Endometrium (tissue), 2 donors: ENCODE results near the gene PHF19.

Experiments
- FAIRE-seq: peaks from 2 replicates; lab custom pipeline; 2012; peaks lifted over from hg19 to GRCh38; lab: Jason Lieb, UNC
- donor health status: control.
- donor health status: control.

Gene PHF19

DNA sequence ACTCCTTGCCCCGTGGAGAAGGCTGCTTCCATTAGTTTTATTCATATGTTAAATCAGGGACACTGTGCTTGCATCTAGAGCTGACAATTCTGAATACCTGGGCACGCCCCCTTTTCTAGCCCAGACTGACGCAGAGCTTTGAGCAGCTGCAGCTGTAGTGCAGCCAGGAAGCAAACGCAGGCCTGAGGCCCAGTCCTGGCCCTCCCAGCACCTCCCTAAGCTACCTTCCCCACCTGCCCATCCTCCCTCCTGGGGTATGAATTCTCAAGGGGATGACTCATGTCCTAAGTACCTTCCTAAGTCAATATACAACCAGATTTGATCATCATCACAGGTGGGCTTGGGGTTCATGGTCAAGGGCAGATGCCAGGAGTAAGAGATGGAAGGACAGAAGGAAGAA, 3.5 kb downstream of the PHF19 start:
- no peak for FAIRE-seq

- FAIRE-seq = no peak
These were observed 4.0 kb downstream of the PHF19 start for GRCh38 chr9:120872791-120873502.

DNA sequence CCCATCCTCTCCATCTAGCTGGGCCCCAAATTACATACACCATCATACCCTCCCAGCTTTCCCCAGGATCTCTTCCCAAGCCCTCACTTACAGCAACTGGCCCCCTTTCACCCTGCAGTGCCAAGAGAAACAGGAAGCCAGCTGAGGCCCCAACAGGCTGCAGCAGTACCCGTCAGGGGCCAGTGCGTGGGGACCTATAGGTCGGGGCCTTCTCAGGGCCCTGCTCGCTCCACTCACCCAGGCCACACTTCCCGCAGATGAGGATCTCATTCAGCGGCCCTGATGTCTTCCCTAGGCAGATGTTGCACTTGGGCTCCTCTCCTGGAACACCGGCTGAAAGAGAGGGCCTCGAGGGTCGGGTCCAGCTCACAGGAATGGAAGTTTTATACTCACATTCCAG, 6.8 kb downstream of the PHF19 start:
- FAIRE-seq = no peak

DNA sequence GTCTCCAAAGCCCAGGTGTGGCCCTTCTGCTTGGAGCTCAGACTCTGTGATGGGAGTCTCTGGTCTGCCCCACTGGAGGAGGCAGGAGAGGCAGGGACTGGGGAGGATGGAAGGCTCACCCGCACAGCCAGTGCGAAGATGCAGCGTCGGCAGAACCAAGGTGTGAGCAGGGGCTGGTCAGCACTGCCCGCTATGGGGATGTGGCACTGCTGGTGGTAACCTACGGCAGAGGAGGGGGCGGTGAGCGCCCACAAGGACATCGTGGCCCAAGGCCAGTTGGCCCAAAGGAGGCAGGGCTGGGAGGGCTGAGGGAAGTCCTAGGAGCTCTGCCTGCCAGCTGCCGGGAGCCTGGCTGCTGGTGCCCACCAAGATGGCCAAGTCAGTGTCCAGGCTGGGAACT, 7.3 kb downstream of the PHF19 start:
- FAIRE-seq = no peak

DNA sequence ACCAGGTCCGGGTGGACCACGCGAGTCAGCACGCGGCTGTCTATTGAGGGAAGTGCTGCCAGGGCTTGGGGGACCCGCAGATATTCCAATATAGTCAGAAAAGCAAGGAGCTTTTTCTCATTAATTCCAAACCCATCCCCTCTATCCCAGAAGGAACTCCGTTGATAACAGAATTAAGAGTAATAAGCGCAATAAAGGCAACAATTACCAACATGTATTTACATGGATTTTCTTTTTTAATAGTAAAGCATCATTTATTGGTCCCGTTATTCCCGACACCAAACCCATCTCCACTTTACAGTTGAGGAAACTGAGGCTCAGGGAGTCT, 7.7 kb downstream of the PHF19 start:
- FAIRE-seq = no peak

DNA sequence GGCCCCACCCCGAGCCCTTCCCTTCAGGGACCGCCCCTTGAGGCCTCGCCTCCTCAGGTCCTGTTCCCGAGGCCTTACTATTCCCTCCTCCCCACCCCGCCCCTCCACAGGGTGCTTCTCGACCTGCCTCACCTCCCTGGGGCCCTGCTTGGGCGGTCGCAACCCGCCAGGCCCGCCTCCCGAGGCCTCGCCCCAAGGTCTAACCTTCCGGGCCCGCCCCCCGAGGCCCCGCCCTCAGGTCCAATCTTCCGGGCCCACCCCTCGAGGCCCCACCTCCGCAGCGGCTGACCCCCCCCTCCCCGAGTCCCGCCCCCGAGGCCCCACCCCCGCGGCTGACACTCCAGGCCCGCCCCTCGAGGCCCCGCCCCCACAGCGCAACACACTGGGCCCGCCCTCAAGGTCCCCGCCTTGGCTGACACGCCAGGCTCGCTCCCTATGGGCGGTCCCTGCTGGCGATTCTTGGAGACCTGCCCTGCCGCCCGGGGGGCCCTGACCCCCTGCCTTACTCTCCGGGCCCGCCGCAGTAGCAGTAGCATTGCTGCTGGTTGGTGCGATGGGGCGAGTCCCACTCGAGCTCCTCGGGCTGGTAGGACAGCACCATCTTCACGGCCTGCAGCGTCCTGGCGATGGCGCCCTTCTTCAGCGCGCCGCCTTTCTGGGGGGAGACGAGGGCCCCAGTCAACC, 8.2 kb downstream of the PHF19 start:
- no peak for FAIRE-seq

DNA sequence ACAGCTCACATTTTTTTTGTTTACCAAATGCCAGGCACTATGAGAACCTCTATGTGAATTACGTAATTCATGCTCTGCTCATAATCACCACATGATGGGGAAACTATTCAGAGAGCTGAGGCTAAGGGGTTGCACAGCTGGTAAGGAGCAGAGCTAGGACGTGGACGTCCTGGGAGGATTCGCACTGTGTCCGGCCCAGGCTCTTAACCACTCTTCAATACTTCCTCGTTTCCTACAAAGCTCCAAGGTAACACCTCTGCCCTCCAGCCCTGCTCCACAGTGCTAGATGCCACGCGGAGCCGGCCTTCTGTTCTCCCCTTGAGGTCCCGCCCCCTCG, 8.7 kb downstream of the PHF19 start:
- no peak for FAIRE-seq

DNA sequence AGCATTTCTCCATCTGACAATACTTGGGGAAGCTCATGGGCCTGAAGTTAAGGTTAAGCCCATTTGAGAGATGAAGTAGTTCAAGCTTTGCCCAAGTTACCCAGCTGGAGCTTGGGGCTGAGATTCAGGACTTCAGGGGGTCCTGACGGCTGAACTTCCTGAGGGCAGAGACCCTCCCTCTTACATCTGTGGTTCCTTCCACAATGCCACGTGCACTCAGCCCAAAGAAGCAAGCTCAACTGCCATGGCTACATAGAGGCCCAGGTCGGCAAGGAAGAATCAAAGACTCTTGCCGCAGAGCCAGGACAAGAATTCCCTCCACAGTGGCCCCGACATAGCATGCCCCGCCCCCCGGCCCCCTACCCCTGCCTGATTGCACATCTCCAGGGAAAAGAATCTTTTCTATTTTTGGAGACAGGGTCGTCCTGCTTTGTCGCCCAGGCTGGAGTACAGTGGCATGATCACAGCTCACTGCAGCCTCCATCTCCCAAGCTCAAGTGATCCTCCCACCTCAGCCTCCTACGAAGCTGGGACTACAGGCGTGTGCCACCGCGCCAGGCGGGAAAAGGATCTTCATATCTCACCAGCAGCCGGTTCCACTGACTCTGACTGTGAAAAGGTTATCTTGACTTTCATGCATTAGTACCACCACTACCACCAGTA, 9.2 kb downstream of the PHF19 start:
- FAIRE-seq = no peak

DNA sequence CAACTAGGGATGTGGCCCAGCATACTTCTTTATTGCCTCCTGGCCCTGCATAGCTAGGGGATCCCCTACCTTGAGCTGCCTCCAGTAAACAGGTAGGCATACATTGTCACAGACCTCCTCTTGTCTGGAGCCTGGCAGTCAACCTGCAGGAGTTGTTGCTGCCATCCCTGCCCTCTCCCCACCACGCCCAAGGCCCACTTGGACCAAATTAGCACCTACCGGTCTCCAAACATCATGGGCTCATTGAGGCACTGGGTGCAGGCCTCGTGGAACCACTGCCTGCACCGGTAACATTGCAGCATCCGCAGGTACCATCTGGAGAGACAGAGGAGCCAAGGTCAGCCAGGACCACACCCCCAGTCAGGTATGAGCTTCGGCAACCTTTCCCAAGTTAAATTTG, 10.3 kb downstream of the PHF19 start:
- FAIRE-seq = no peak

DNA sequence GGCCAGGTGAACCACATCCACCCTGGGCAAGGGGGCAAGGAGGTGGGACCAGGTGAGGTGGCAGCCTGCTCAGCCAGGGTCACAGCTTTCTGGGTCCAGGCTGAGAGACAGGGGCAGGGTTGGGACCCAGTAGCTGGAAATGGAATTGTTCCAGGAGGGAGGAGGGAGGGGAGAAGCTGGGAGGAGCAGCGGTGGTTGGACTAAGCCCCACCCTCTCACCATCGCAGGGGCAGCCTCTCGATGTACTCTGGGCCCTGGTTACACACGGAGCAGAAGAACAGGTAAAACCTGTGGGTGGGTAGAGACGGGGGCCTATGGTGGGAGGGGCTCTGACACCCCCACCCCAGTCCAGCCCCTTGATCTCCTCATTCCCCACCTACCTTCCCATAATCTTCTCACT, 11.2 kb downstream of the PHF19 start:
- no peak for FAIRE-seq

GRCh38 chr9:120865176-120865575, 11.8 kb downstream of the PHF19 start:
- FAIRE-seq = no peak

GRCh38 chr9:120864719-120865118, 12.3 kb downstream of the PHF19 start:
- FAIRE-seq = no peak

DNA sequence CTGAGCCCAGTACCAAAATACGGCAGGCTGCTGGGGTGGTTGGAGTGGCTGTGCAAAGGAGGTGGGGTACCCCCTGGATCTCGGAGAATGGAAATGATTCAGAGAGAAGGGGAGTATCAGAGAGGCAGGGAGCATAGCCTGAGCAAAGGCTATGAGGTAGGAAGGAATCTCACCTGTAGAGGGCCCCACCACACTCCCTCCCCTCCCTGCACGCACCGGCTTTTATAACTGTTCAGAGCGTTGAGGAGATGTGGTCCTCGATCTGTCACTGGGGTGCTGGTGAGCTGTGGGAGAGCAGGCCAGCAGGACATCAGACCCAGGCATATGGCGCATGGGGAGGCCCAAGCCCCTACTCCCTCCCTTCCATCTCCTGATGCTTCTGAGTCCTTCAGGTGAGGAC, 13.2 kb downstream of the PHF19 start:
- no peak for FAIRE-seq

GRCh38 chr9:120862452-120862851, 14.5 kb downstream of the PHF19 start:
- no peak for FAIRE-seq

DNA sequence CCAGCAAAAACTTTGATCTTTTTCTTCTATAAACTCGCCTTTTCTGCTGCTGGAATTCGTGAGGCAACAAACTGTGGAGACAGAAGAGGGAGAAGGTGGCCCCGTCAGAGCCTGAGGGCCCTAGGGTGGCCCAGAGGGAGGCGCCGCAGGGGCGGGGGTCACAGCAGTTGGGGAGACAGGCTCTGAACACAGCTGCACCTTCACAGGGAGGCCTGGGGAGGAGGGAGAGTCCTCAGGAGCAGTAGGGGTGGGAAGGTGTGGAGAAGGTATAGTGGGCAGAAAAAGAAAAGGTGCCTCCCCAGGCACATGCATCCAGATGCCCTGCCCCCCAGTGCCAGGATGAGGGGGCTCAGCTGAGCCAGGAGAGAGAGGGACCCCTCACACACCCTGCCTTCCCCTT, 15.1 kb downstream of the PHF19 start:
- FAIRE-seq = no peak

DNA sequence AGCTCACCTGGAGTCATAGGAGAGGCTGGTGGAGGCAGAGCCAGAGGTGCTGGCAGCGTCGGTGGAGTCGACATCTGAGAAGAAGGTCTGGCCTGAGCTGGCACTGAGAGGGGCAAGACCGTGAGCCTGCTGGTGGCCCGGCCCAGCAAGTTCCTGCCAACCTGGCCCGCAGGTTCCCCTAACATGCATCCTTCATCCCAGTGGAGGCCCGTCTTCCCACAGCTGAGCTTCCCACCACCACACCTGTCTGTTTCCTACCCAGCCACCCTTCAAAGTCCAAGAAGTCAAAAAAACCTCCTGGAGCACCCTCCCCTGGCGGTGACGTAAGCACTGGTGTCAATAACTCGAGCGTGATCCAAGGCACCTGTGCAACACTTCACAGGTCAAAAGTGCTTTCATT, 16.9 kb downstream of the PHF19 start:
- FAIRE-seq = no peak

DNA sequence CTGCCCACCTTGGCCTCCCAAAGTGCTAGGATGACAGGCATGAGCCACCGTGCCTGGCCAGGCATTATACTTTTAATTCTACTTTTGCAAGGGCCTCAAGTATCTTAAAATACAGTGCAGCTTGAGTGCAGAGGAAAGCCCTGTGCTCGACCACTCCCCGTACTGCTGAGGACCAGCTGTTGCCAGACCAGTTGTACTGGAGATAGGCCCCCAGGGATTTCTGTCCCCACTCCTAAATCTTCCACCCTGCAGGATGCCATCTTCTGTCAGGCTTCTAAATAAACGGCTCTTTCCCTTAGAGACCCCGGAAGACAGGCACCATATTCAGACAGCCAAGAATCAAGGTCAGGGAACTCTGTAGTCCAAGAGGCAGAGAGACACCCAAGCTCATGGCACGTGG, 17.6 kb downstream of the PHF19 start:
- FAIRE-seq = no peak

DNA sequence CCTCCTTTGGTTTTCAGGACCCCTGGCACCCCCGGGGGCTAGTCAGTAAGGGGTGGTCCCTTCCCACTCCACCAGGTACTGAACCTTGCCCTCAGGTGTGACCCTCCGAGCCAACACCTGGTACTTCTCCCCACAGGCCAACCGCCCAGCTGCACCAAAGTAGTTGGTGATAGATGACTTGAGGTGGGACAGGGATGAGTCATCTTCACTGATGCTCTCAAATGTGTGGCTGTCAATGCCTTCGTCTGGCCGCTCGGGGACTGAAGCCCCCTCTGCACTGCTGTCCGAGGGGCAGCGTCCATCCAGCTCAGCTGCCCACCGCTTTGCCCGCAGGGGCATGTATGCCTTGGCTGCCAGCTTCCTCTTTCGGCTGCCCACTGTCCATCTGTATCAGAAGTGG, 19.1 kb downstream of the PHF19 start:
- no peak for FAIRE-seq

DNA sequence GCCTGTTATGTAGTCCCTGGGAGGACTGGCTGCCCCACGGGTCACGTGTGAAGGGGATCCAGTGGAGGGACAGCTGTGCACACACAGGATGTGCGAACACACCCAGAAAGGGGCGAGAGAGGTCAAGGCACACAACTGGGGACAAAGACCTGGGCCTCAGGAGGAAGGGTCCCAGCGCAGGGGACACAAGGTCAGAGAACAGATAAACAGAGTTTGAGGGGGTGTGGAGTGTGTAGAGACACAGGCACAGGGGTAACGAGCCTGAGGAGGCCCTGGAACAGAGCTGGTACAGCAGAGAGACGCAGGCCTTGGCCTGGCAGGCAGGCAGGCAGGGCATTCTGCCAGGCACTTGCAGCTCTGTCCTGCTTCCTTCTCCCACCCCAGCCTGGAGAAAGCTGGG, 19.5 kb downstream of the PHF19 start:
- FAIRE-seq = no peak

- FAIRE-seq = no peak
These were observed 20.3 kb downstream of the PHF19 start for GRCh38 chr9:120856700-120857099.

DNA sequence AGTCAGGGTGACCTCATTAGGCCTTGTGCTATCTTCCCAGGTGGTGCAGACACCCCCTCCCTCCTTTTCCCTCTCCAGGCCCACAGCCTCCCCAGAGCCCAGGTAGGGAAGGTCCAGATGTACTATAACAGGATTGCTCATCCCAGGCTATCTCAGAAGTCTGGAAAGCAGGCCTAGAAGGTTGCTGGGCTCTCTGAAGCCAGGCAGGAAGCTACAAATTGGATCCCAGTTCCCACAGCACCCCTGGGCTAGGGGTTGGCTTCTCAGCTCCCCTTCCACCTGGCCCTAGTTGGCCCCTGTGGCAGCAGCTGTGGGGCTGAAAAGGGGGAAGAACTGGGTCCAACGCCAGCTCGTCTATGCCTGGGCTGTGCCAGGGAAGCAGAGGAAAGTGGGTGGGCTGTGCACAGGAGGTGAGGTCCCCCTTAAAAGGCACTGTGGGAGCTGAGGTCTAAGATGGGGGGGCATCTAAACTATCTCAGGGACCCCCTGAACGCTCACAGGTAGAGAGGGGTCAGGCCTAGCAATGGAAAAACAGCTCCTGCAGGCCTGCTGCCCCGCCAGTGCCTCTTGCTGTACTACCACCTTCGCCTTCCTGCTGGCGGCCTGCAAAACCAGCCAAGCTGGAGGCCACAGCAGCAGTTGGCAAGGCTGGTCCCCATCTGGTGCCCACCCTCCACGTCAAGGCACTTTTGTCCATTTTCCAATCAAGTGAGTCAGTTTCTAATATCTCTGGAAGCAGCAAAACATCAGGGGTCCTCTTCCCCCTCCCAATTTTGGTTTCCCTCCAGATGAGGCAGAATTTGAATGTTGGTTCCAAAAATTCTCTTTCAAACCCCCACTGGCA, 20.9 kb downstream of the PHF19 start:
- no peak for FAIRE-seq

DNA sequence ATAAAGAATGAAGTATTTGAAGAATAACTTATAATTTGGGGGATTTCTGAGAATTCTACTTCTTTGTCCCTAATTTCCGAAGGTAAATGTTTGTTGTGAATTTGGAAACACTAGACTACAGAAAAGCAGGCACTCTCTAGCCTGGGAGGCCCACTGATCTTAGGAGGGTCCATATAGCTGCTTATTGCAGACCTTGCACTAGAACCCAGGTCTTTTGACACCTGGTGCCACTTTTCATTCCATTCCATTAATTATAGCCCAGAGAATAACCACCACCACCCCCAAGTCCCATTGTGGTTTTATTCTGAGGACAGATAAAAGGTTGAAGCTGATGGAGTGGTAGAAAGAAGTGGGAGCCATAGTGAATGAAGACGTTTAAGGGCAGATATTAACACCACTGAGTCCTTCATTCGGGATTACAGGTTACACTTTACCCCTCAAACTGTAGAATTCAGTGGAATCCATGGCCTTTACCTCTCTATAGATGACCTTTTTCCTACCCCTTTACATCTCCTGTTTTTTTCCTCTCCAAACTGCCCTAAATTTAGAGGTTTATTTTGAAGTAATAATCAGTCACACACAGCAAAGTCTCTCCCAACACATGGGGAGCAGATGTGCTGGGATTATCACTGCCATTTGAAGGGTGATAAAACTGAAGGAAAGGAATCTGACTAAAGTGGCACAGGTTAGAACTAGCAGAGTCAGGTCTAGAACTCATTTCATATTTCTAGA, 22.2 kb downstream of the PHF19 start:
- FAIRE-seq = no peak
